Measurements from ENCODE around the gene CISTR. TPM values are rescaled to one million over a fixed set of nuclear protein-coding genes. Genes with fewer than 3 reads are reported as not detected.
"Not testable (repeated sequence)": the region's sequence is repeated elsewhere in the genome, so short reads cannot be mapped to it uniquely, and the experiment has no call there.

The CISTR gene
- total RNA-seq, 1 donor from 2014 or later = not detected

GRCh38 chr12:53781228-53781801 is 29.5 kb upstream of the CISTR start:
- no peak overlapping the region for H3K4me3 Mint-ChIP-seq (ENCODE audit: unreplicated experiment)
- no peaks in the 10 kb centered on the region for H3K9me3 Mint-ChIP-seq (ENCODE audit: unreplicated experiment)
- H3K27ac Mint-ChIP-seq (ENCODE audit: unreplicated experiment) = no peak overlapping the region
- no peak for DNase-seq (ENCODE audit: extremely low spot score, unreplicated experiment)
- no peak for TF ChIP-seq CTCF (IDR thresholded peaks at IDR 0.05)
- H3K4me1 Mint-ChIP-seq (ENCODE audit: unreplicated experiment) = no peaks in the 10 kb centered on the region
- peaks cover 83% of the 10 kb centered on the region for H3K27me3 Mint-ChIP-seq (ENCODE audit: unreplicated experiment)
- H3K36me3 Mint-ChIP-seq (ENCODE audit: unreplicated experiment) = no peaks in the 10 kb centered on the region

DNA sequence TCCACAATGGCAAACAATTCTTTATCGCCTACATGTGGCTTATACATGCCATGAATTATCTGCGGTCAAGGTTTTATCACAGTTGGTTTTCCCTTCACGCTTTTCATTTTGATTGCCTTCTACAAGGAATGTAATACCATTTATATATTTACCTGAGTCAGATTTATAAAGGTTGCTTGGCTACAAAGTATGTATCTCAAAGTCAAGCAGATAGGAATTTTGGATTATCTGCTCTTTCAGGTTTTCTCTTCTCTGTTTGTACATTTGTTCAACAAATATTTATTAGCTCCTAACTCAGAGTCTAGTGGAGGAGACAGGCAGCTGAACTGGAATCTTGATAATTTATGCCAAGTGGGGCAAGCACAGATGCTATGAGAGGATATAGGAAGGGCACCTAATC is 28.5 kb upstream of the CISTR start:
- Mint-ChIP-seq H3K27me3 (ENCODE audit: unreplicated experiment) (peaks cover 82% of the 10 kb centered on the region), H3K9me3 (ENCODE audit: unreplicated experiment) (no peaks in the 10 kb centered on the region), H3K27ac (ENCODE audit: unreplicated experiment) (no peak overlapping the region), H3K4me3 (ENCODE audit: unreplicated experiment) (no peak overlapping the region), H3K4me1 (ENCODE audit: unreplicated experiment) (no peaks in the 10 kb centered on the region), H3K36me3 (ENCODE audit: unreplicated experiment) (no peaks in the 10 kb centered on the region)
- no peak for DNase-seq (ENCODE audit: extremely low spot score, unreplicated experiment)
- no peak for TF ChIP-seq CTCF (IDR thresholded peaks at IDR 0.05)

GRCh38 chr12:53779679-53780078 is 27.9 kb upstream of the CISTR start:
- DNase-seq (ENCODE audit: extremely low spot score, unreplicated experiment); H3K4me3 Mint-ChIP-seq (ENCODE audit: unreplicated experiment); H3K36me3 Mint-ChIP-seq (ENCODE audit: unreplicated experiment); H3K27ac Mint-ChIP-seq (ENCODE audit: unreplicated experiment); H3K9me3 Mint-ChIP-seq (ENCODE audit: unreplicated experiment); H3K4me1 Mint-ChIP-seq (ENCODE audit: unreplicated experiment): not testable (repeated sequence)
- H3K27me3 Mint-ChIP-seq (ENCODE audit: unreplicated experiment) = peaks cover 78% of the 10 kb centered on the region

DNA sequence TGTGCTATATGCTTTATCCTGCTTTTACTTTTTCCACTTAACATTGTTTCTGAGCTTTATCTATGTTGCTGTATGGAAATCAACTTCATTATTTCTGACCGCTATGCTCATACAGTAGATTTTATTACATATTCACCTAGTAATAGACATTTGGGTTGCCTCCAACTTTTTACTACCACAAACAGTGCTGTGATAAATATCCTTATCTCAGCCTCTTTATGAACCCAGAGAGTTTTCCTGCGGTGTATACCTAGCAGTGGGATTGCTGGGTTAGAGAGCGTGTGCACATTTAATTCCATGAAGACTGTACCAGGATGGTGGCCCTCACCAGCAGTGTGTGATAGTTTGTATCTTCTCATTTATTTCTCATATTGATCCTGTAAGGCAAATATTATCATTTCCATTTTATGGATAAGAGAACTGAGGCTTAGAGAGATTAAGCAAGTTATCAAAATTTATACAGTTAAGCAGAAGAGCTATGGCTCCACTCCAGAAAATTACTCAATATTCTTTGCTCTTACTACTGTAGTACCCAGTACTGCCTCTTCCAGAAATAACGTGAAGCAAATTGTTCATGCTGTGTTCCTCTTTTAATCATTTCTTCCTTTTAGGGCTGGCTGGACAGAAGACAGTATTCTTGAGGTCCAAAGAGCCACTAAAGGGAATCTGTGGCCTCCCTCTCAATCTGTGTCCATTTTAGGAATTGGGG is 26.3 kb upstream of the CISTR start:
- no peak for DNase-seq (ENCODE audit: extremely low spot score, unreplicated experiment)
- no peaks in the 10 kb centered on the region for H3K9me3 Mint-ChIP-seq (ENCODE audit: unreplicated experiment)
- H3K4me1 Mint-ChIP-seq (ENCODE audit: unreplicated experiment) = no peaks in the 10 kb centered on the region
- H3K27ac Mint-ChIP-seq (ENCODE audit: unreplicated experiment) = no peak overlapping the region
- no peaks in the 10 kb centered on the region for H3K36me3 Mint-ChIP-seq (ENCODE audit: unreplicated experiment)
- H3K4me3 Mint-ChIP-seq (ENCODE audit: unreplicated experiment) = no peak overlapping the region
- peaks cover 71% of the 10 kb centered on the region for H3K27me3 Mint-ChIP-seq (ENCODE audit: unreplicated experiment)
- TF ChIP-seq CTCF (IDR thresholded peaks at IDR 0.05) = no peak

DNA sequence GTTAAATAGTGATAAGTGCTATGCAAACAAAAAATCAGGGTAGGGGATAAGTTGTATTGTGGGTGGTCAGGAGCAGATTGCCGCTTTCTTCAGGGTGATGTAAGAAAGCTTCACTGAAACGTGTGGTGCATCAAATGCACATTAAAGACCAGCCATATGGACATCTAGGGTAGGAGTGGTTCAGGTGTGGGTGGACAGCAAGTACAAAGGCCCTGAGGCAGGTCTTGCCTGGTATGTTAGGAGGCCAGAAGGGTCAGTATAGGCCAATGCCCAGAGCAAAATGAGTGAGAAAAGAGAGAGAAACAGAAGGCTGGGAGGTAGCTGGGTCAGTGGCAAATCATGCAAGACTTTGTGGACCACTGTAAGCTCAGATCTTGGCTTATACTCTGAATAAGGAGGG is 25.6 kb upstream of the CISTR start:
- TF ChIP-seq CTCF (IDR thresholded peaks at IDR 0.05) = no peak
- Mint-ChIP-seq H3K36me3 (ENCODE audit: unreplicated experiment) (no peaks in the 10 kb centered on the region), H3K27ac (ENCODE audit: unreplicated experiment) (no peak overlapping the region), H3K9me3 (ENCODE audit: unreplicated experiment) (no peaks in the 10 kb centered on the region), H3K4me1 (ENCODE audit: unreplicated experiment) (no peaks in the 10 kb centered on the region), H3K27me3 (ENCODE audit: unreplicated experiment) (peaks cover 64% of the 10 kb centered on the region), H3K4me3 (ENCODE audit: unreplicated experiment) (no peak overlapping the region)
- DNase-seq (ENCODE audit: extremely low spot score, unreplicated experiment) = no peak

Measured in osteocyte (in vitro differentiated cells).